WTC11 (cell line): ENCODE data around the gene IZUMO4. TPM values are rescaled to one million over a fixed set of nuclear protein-coding genes. Genes with fewer than 3 reads are reported as not detected.
"Not testable (repeated sequence)": the region's sequence is repeated elsewhere in the genome, so short reads cannot be mapped to it uniquely, and the experiment has no call there.

Source experiments
- ATAC-seq: fragments of 200-7000 bp; cut with Tn5 transposase; 2 replicates; pipeline ENCODE4 v1.10.0; 2021; ENCODE audit warnings: mild to moderate bottlenecking, moderate library complexity
- CTCF ChIA-PET: fragments of 300-600 bp; sonication (Branson Sonifier 250); formaldehyde crosslinking; loops from one replicate; lab custom pipeline; 2021; ENCODE audit warnings: antibody characterized with exemption; lab: Charles Lee
- POLR2A ChIA-PET: fragments of 350-600 bp; sonication (Branson Sonifier 250); formaldehyde crosslinking; loops from one replicate; lab custom pipeline; 2021; ENCODE audit warnings: antibody characterized with exemption; lab: Charles Lee
- DNase-seq: peaks from one replicate; pipeline ENCODE4 v3.0.0; 2021; ENCODE audit warnings: low spot score
- H3K27ac Mint-ChIP-seq: 2 replicates; pipeline ENCODE4 v1.8.0; 2021; ENCODE audit warnings: mixed read lengths
- H3K27me3 Mint-ChIP-seq: 2 replicates; pipeline ENCODE4 v1.8.0; 2021; ENCODE audit warnings: low read depth, mild to moderate bottlenecking, moderate library complexity, mixed read lengths
- H3K36me3 Mint-ChIP-seq: 2 replicates; pipeline ENCODE4 v1.8.0; 2021; ENCODE audit warnings: mixed read lengths
- H3K4me1 Mint-ChIP-seq: 2 replicates; pipeline ENCODE4 v1.8.0; 2022; ENCODE audit warnings: mixed read lengths
- H3K4me3 Mint-ChIP-seq: 2 replicates; pipeline ENCODE4 v1.8.0; 2021; ENCODE audit warnings: mild to moderate bottlenecking, moderate library complexity, mixed read lengths
- H3K9me3 Mint-ChIP-seq: 2 replicates; pipeline ENCODE4 v1.8.0; 2021; ENCODE audit warnings: mixed read lengths
- CBFB ChIP-seq: sonication (generic); formaldehyde crosslinking; IDR thresholded peaks from 2 replicates; pipeline ENCODE4 v1.8.1; 2022; ENCODE audit warnings: mild to moderate bottlenecking, low read depth, missing genetic modification reagents
- EMX1 ChIP-seq: fragments of 250-450 bp; sonication (Bioruptor Pico); IDR thresholded peaks from 2 replicates; pipeline ENCODE4 v1.8.0; 2021; ENCODE audit warnings: mild to moderate bottlenecking
- FOXP1 ChIP-seq: sonication (generic); formaldehyde crosslinking; IDR thresholded peaks from 2 replicates; pipeline ENCODE4 v1.8.0; 2022; ENCODE audit warnings: missing genetic modification reagents, mild to moderate bottlenecking, moderate library complexity, borderline replicate concordance
- GABPB1 ChIP-seq: sonication (generic); formaldehyde crosslinking; IDR thresholded peaks from 2 replicates; pipeline ENCODE4 v1.8.1; 2023; ENCODE audit warnings: mild to moderate bottlenecking, missing genetic modification reagents
- GRHL2 ChIP-seq: fragments of 250-450 bp; sonication (Bioruptor Pico); IDR thresholded peaks from 2 replicates; pipeline ENCODE4 v1.8.0; 2022; ENCODE audit warnings: mild to moderate bottlenecking, moderate library complexity; ENCODE audit not compliant: insufficient replicate concordance, severe bottlenecking
- IRF2 ChIP-seq: sonication (generic); formaldehyde crosslinking; IDR thresholded peaks from 2 replicates; pipeline ENCODE4 v1.8.0; 2022; ENCODE audit warnings: low read depth, missing genetic modification reagents, borderline replicate concordance
- NFATC4 ChIP-seq: fragments of 250-450 bp; sonication (Bioruptor Pico); IDR thresholded peaks from 2 replicates; pipeline ENCODE4 v1.9.0; 2021; ENCODE audit warnings: mild to moderate bottlenecking
- NR1H2 ChIP-seq: sonication (generic); formaldehyde crosslinking; IDR thresholded peaks from 2 replicates; pipeline ENCODE4 v1.9.0; 2021; ENCODE audit warnings: mild to moderate bottlenecking, moderate library complexity, missing genetic modification reagents
- NR3C1 ChIP-seq: sonication (generic); formaldehyde crosslinking; conservative IDR thresholded peaks from 2 replicates; pipeline ENCODE4 v1.8.1; 2023; ENCODE audit warnings: low read depth, mild to moderate bottlenecking, missing genetic modification reagents
- PRRX2 ChIP-seq: fragments of 250-450 bp; sonication (Bioruptor Pico); IDR thresholded peaks from 2 replicates; pipeline ENCODE4 v1.8.0; 2021; ENCODE audit warnings: mild to moderate bottlenecking
- RORB ChIP-seq: fragments of 250-450 bp; sonication (Bioruptor Pico); IDR thresholded peaks from 2 replicates; pipeline ENCODE4 v1.9.0; 2021; ENCODE audit warnings: mild to moderate bottlenecking
- ZBTB21 ChIP-seq: sonication (generic); formaldehyde crosslinking; IDR thresholded peaks from 2 replicates; pipeline ENCODE4 v1.8.1; 2023; ENCODE audit warnings: mild to moderate bottlenecking, missing genetic modification reagents, borderline replicate concordance
- ZNF121 ChIP-seq: sonication (generic); formaldehyde crosslinking; IDR thresholded peaks from 2 replicates; pipeline ENCODE4 v1.8.0; 2023; ENCODE audit warnings: missing genetic modification reagents
- ZNF263 ChIP-seq: sonication (generic); formaldehyde crosslinking; IDR thresholded peaks from 2 replicates; pipeline ENCODE4 v1.8.1; 2022; ENCODE audit warnings: low read depth, mild to moderate bottlenecking, moderate library complexity, missing genetic modification reagents
- total RNA-seq: library from RNA; stranded (reverse); gene quantifications from 3 replicates; pipeline ENCODE4 v1.2.3, GENCODE V29; 2021
- TF ChIP-seq, protein P1 (sequence below): sonication (generic); formaldehyde crosslinking; IDR thresholded peaks from 2 replicates; pipeline ENCODE4 v1.8.0; 2022; ENCODE audit warnings: mild to moderate bottlenecking, missing genetic modification reagents
- TF ChIP-seq, protein P2 (sequence below): fragments of 200-600 bp; IDR thresholded peaks from 2 replicates; pipeline ENCODE4 v1.8.0; 2022; ENCODE audit warnings: antibody characterized with exemption
- TF ChIP-seq, protein P3 (sequence below): sonication (generic); formaldehyde crosslinking; IDR thresholded peaks from 2 replicates; pipeline ENCODE4 v1.8.1; 2023; ENCODE audit warnings: mild to moderate bottlenecking, missing genetic modification reagents
- TF ChIP-seq, protein P4 (sequence below): sonication (generic); formaldehyde crosslinking; IDR thresholded peaks from 2 replicates; pipeline ENCODE4 v1.8.0; 2022; ENCODE audit warnings: mild to moderate bottlenecking, missing genetic modification reagents
- TF ChIP-seq, protein P5 (sequence below): sonication (generic); formaldehyde crosslinking; IDR thresholded peaks from 2 replicates; pipeline ENCODE4 v1.8.0; 2022; ENCODE audit warnings: mild to moderate bottlenecking, missing genetic modification reagents
- TF ChIP-seq, protein P6 (sequence below): fragments of 250-450 bp; sonication (Bioruptor Pico); IDR thresholded peaks from 2 replicates; pipeline ENCODE4 v2.1.2; 2022; ENCODE audit warnings: mild to moderate bottlenecking, moderate library complexity

IZUMO4 gene
- total RNA-seq, 1 experiment from 2014 or later, result 1.9 TPM

DNA sequence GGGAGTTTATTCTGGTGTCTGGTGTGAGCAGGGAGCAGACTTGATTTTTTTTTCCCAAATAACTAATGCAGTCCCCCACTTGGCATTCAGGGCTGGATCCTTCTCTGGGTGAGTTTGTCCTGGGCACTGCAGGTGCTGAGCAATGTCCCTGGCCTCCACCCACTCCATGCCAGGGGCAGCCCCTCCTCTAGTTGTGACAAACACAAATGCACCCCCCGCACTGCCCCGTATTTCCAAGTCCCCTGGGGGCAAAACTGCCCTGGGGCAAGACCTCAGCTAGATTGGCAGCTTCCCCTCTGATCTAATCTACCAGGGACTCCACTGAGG lies 7.0 kb upstream of the IZUMO4 start:
- no peak for DNase-seq
- Mint-ChIP-seq H3K4me1 (peaks cover 25% of the 10 kb centered on the region), H3K27me3 (no peaks in the 10 kb centered on the region), H3K36me3 (no peaks in the 10 kb centered on the region), H3K9me3 (no peaks in the 10 kb centered on the region), H3K27ac (peak overlapping the region; percentile 92), H3K4me3 (no peak overlapping the region)
- TF ChIP-seq FOXP1 (CRISPR knock-in tag) (no peak), IRF2 (CRISPR knock-in tag) (no peak), ZNF263 (CRISPR knock-in tag) (no peak), EMX1 (CRISPR knock-in tag) (no peak), CBFB (CRISPR knock-in tag) (no peak), GABPB1 (CRISPR knock-in tag) (no peak)
- TF ChIP-seq, protein P1, sequence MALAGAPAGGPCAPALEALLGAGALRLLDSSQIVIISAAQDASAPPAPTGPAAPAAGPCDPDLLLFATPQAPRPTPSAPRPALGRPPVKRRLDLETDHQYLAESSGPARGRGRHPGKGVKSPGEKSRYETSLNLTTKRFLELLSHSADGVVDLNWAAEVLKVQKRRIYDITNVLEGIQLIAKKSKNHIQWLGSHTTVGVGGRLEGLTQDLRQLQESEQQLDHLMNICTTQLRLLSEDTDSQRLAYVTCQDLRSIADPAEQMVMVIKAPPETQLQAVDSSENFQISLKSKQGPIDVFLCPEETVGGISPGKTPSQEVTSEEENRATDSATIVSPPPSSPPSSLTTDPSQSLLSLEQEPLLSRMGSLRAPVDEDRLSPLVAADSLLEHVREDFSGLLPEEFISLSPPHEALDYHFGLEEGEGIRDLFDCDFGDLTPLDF (CRISPR knock-in tag), result no peak
- TF ChIP-seq, protein P2, sequence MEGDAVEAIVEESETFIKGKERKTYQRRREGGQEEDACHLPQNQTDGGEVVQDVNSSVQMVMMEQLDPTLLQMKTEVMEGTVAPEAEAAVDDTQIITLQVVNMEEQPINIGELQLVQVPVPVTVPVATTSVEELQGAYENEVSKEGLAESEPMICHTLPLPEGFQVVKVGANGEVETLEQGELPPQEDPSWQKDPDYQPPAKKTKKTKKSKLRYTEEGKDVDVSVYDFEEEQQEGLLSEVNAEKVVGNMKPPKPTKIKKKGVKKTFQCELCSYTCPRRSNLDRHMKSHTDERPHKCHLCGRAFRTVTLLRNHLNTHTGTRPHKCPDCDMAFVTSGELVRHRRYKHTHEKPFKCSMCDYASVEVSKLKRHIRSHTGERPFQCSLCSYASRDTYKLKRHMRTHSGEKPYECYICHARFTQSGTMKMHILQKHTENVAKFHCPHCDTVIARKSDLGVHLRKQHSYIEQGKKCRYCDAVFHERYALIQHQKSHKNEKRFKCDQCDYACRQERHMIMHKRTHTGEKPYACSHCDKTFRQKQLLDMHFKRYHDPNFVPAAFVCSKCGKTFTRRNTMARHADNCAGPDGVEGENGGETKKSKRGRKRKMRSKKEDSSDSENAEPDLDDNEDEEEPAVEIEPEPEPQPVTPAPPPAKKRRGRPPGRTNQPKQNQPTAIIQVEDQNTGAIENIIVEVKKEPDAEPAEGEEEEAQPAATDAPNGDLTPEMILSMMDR, result no peak
- ATAC-seq, result no peak
- POLR2A ChIA-PET, result no interaction called here
- CTCF ChIA-PET, result no interaction called here

DNA sequence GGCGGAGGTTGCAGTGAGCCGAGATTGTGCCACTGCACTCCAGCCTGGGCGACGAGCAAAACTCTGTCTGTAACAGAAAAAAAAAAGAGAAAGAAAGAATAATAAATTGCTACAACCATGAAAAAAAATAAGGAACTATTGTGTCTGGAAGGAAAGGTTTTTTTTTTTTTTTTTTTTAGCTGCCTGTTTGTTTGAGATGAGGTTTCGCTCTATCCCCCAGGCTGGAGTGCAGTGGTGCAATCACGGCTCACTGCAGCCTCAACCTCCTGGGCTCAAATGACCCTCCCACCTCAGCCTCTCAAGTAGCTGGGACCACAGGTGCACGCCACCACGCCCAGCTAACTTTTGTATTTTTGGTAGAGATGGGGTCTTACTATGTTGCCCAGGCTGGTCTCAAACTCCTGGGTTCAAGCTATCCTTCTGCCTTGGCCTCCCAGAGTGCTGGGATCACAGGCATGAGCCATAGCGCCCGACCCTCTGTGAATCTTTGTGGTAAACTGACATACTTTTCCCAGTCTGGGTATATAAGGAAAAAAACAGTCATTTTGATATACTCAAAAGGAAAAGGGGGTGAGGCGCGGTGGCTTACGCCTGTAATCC lies 4.7 kb upstream of the IZUMO4 start:
- peaks cover 24% of the 10 kb centered on the region for H3K4me1 Mint-ChIP-seq
- not testable (repeated sequence) for ATAC-seq, DNase-seq, H3K27me3 Mint-ChIP-seq, H3K9me3 Mint-ChIP-seq, H3K27ac Mint-ChIP-seq, H3K36me3 Mint-ChIP-seq, H3K4me3 Mint-ChIP-seq
- CTCF ChIA-PET, result interaction anchor here (0.6 to 0.7 kb wide), 2 partner anchors 40 to 87 kb away, joined by 3 to 4 read pairs; no protein-coding TSS in a partner anchor
- POLR2A ChIA-PET, result interaction anchor here (0.7 kb wide), 1 partner anchor 254 kb away, joined by 10 read pairs; no protein-coding TSS in a partner anchor
- peak; percentile 51; the same call in 1 of the 2 replicates for TF ChIP-seq ZNF121

DNA sequence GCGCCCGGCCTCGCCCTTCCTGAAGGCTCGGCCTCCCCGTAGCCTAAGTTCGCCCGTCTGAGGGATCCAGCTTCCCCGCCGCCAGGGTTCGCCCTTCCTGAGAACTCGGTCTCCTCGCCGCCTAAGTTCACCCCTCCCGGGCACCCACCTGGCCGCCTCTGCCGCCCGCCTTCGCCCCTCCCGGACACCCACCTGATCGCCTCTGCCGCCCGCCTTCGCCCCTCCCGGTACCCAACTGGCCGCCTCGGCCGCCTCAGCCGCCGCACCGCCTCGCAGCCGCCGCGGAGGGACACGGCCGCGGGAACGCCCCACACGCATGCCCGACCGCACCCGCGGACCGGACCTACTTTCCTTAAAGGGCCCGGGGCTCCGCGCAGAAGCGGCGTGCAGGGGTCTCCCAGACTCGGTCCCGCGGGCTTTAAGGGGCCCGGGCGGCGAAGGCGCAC lies 658 bp upstream of the IZUMO4 start, which contains the start of gene MOB3A:
Gene MOB3A (minus strand): TSS at position 293 of the 446 bp plus-strand sequence. CDS start 17,766 bp downstream, outside the sequence.
- no peaks in the 10 kb centered on the region for H3K27me3 Mint-ChIP-seq
- ATAC-seq (peak; percentile 3), DNase-seq (no peak)
- ChIA-PET CTCF (interaction anchor here (0.7 to 1.6 kb wide), 9 partner anchors 9 to 210 kb away, joined by 3 to 6 read pairs (median 4); no protein-coding TSS in a partner anchor), POLR2A (interaction anchor here (0.5 to 1.0 kb wide), 2 partner anchors 21 to 61 kb away, joined by 3 read pairs; no protein-coding TSS in a partner anchor)
- H3K4me1 Mint-ChIP-seq, result peaks cover 6% of the 10 kb centered on the region; the same call in 1 of the 2 replicates
- H3K27ac Mint-ChIP-seq, result no peak within 1 kb of the TSS
- peak within 1 kb of the TSS; percentile 80 for H3K4me3 Mint-ChIP-seq
- no peaks in the 10 kb centered on the region for H3K9me3 Mint-ChIP-seq
- peaks cover 3% of the 10 kb centered on the region for H3K36me3 Mint-ChIP-seq
- TF ChIP-seq, protein P3, sequence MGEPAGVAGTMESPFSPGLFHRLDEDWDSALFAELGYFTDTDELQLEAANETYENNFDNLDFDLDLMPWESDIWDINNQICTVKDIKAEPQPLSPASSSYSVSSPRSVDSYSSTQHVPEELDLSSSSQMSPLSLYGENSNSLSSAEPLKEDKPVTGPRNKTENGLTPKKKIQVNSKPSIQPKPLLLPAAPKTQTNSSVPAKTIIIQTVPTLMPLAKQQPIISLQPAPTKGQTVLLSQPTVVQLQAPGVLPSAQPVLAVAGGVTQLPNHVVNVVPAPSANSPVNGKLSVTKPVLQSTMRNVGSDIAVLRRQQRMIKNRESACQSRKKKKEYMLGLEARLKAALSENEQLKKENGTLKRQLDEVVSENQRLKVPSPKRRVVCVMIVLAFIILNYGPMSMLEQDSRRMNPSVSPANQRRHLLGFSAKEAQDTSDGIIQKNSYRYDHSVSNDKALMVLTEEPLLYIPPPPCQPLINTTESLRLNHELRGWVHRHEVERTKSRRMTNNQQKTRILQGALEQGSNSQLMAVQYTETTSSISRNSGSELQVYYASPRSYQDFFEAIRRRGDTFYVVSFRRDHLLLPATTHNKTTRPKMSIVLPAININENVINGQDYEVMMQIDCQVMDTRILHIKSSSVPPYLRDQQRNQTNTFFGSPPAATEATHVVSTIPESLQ (CRISPR knock-in tag), result no peak
- no peak for TF ChIP-seq GRHL2
- TF ChIP-seq, protein P4, sequence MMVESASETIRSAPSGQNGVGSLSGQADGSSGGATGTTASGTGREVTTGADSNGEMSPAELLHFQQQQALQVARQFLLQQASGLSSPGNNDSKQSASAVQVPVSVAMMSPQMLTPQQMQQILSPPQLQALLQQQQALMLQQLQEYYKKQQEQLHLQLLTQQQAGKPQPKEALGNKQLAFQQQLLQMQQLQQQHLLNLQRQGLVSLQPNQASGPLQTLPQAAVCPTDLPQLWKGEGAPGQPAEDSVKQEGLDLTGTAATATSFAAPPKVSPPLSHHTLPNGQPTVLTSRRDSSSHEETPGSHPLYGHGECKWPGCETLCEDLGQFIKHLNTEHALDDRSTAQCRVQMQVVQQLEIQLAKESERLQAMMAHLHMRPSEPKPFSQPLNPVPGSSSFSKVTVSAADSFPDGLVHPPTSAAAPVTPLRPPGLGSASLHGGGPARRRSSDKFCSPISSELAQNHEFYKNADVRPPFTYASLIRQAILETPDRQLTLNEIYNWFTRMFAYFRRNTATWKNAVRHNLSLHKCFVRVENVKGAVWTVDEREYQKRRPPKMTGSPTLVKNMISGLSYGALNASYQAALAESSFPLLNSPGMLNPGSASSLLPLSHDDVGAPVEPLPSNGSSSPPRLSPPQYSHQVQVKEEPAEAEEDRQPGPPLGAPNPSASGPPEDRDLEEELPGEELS (CRISPR knock-in tag), result no peak
- TF ChIP-seq, protein P5, sequence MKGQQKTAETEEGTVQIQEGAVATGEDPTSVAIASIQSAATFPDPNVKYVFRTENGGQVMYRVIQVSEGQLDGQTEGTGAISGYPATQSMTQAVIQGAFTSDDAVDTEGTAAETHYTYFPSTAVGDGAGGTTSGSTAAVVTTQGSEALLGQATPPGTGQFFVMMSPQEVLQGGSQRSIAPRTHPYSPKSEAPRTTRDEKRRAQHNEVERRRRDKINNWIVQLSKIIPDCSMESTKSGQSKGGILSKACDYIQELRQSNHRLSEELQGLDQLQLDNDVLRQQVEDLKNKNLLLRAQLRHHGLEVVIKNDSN (CRISPR knock-in tag), result no peak; the same call in 1 of the 2 replicates
- peak; percentile 52; the same call in 1 of the 2 replicates for TF ChIP-seq PRRX2 (CRISPR knock-in tag)
- TF ChIP-seq NFATC4 (CRISPR knock-in tag), result no peak
- no peak for TF ChIP-seq NR1H2 (CRISPR knock-in tag)
- TF ChIP-seq, protein P6, sequence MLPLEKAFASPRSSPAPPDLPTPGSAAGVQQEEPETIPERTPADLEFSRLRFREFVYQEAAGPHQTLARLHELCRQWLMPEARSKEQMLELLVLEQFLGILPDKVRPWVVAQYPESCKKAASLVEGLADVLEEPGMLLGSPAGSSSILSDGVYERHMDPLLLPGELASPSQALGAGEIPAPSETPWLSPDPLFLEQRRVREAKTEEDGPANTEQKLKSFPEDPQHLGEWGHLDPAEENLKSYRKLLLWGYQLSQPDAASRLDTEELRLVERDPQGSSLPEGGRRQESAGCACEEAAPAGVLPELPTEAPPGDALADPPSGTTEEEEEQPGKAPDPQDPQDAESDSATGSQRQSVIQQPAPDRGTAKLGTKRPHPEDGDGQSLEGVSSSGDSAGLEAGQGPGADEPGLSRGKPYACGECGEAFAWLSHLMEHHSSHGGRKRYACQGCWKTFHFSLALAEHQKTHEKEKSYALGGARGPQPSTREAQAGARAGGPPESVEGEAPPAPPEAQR (CRISPR knock-in tag), result no peak
- TF ChIP-seq GABPB1 (CRISPR knock-in tag), result peak; percentile 70
- TF ChIP-seq, protein P2, result no peak
- no peak for TF ChIP-seq RORB (CRISPR knock-in tag)
- TF ChIP-seq NR3C1, result no peak
- TF ChIP-seq ZBTB21 (CRISPR knock-in tag), result 0 out of 2 replicates have a peak, but pooled peaks have one; percentile 15
